Breast epithelium (tissue), 4 donors: ENCODE measurements around the gene FOXP3. TPM values are rescaled to one million over a fixed set of nuclear protein-coding genes. Genes with fewer than 3 reads are reported as not detected.
A peak's percentile ranks its signal among the peaks of the same experiment; 100 is the strongest.
"Not testable (repeated sequence)": the region's sequence is repeated elsewhere in the genome, so short reads cannot be mapped to it uniquely, and the experiment has no call there.

Source experiments
- DNase-seq, 2 donors: peaks; one replicate each; pipeline ENCODE4 v3.0.0-alpha.2; 2019; ENCODE audit warnings: low spot score in 2 of 2
- H3K27ac ChIP-seq, 2 donors: fragments of 200-600 bp; sonication (generic) in 1 of 2; one replicate each; pipeline ENCODE4 v1.5.1; 2016 to 2019; ENCODE audit warnings: mild to moderate bottlenecking in 1 of 2
- H3K27me3 ChIP-seq, 2 donors: fragments of 200-600 bp; sonication (generic) in 1 of 2; one replicate each; pipeline versions ENCODE4 v1.5.1 to v1.6.0; 2017 to 2019; ENCODE audit warnings: control low read depth in 1 of 2, mild to moderate bottlenecking in 1 of 2
- H3K36me3 ChIP-seq: fragments of 200-600 bp; one replicate; pipeline ENCODE4 v1.5.1; 2019
- H3K4me1 ChIP-seq, 2 donors: fragments of 200-600 bp; sonication (generic); one replicate each; pipeline ENCODE4 v1.5.1; 2016 to 2019; ENCODE audit warnings: control low read depth in 1 of 2
- H3K4me3 ChIP-seq, 3 donors: fragments of 200-600 bp; sonication (generic); 1 replicate in 2 of 3; 2 replicates in 1 of 3; pipeline ENCODE4 v1.5.1; 2016 to 2019; ENCODE audit warnings: mild to moderate bottlenecking in 3 of 3, moderate library complexity in 2 of 3
- H3K9me3 ChIP-seq, 2 donors: fragments of 200-600 bp; sonication (generic) in 1 of 2; one replicate each; pipeline ENCODE4 v1.5.1; 2016 to 2019; ENCODE audit warnings: control low read depth in 1 of 2
- CTCF ChIP-seq, 3 donors: fragments of 450-650 bp; IDR thresholded peaks; one replicate each; pipeline ENCODE4 v1.5.1; 2016 to 2017; ENCODE audit warnings: antibody characterized with exemption in 3 of 3, mild to moderate bottlenecking in 3 of 3, moderate library complexity in 3 of 3
- POLR2A ChIP-seq: fragments of 450-650 bp; IDR thresholded peaks from one replicate; pipeline ENCODE4 v1.6.1; 2016; ENCODE audit warnings: antibody characterized with exemption, mild to moderate bottlenecking, moderate library complexity
- POLR2AphosphoS5 ChIP-seq, 3 donors: sonication (generic); formaldehyde crosslinking; IDR thresholded peaks; one replicate each; pipeline ENCODE4 v1.6.1; 2017; ENCODE audit warnings: antibody characterized with exemption in 3 of 3
- intact Hi-C: fragments of 100-400 bp; cut with DNase I; formaldehyde crosslinking; loops from one replicate; pipeline ENCODE4 v1.15.1; 2023; ENCODE audit warnings: low total_unique reads
- total RNA-seq, 3 donors: library from RNA; depleted of rRNA; stranded (reverse); fragments of >200 nt; gene quantifications; one replicate each; pipeline ENCODE4 v1.1.0, GENCODE V29; 2016

Gene FOXP3
- total RNA-seq, 3 donors from 2014 or later, result 0.16 TPM; not detected in 2

- peak overlapping the region; percentile 45 to 72 for H3K27ac ChIP-seq
- H3K36me3 ChIP-seq, result no peaks in the 10 kb centered on the region
- no peaks in the 10 kb centered on the region for H3K9me3 ChIP-seq
- intact Hi-C loops, result no loop called here
- peak overlapping the region; percentile 35 to 63 (median 42) for H3K4me3 ChIP-seq
- peaks cover 0 to 23% of the 10 kb centered on the region in 2 donors for H3K27me3 ChIP-seq
- H3K4me1 ChIP-seq, result no peaks in the 10 kb centered on the region
- DNase-seq, result no peak
- TF ChIP-seq POLR2A (no peak), CTCF (IDR thresholded peaks at IDR 0.05) (no peak), POLR2AphosphoS5 (IDR thresholded peaks at IDR 0.05) (no peak)
These were observed 44.2 kb upstream of the FOXP3 start for GRCh38 chrX:49308604-49309269.

- intact Hi-C loops, H3K36me3 ChIP-seq, H3K27ac ChIP-seq, H3K4me3 ChIP-seq, H3K4me1 ChIP-seq, DNase-seq, H3K9me3 ChIP-seq: not testable (repeated sequence)
- H3K27me3 ChIP-seq, result peaks cover 0 to 21% of the 10 kb centered on the region in 2 donors
These were observed 43.3 kb upstream of the FOXP3 start for GRCh38 chrX:49307775-49308174.

GRCh38 chrX:49303346-49303745 lies 38.8 kb upstream of the FOXP3 start, which contains the start of gene GAGE10:
TSS of gene GAGE10 (plus strand) at chrX:49303646. CDS start at chrX:49304860, 1,214 bp downstream.
- H3K4me3 ChIP-seq, result no peak within 1 kb of the TSS
- intact Hi-C loops, result no loop called here
- TF ChIP-seq POLR2A (no peak), CTCF (IDR thresholded peaks at IDR 0.05) (no peak), POLR2AphosphoS5 (IDR thresholded peaks at IDR 0.05) (no peak)

GRCh38 chrX:49300703-49301102 lies 36.2 kb upstream of the FOXP3 start:
- Histone ChIP-seq H3K27ac (no peak overlapping the region), H3K36me3 (no peaks in the 10 kb centered on the region), H3K9me3 (no peaks in the 10 kb centered on the region), H3K27me3 (peaks cover 0 to 23% of the 10 kb centered on the region in 2 donors), H3K4me3 (no peak overlapping the region), H3K4me1 (no peaks in the 10 kb centered on the region)
- TF ChIP-seq POLR2AphosphoS5 (IDR thresholded peaks at IDR 0.05), result no peak
- TF ChIP-seq POLR2A, result no peak
- TF ChIP-seq CTCF (IDR thresholded peaks at IDR 0.05), result no peak
- intact Hi-C loops, result no loop called here
- DNase-seq, result no peak

More at GRCh38 chrX:49303346-49303745, 38.8 kb upstream of the FOXP3 start, which contains the start of gene GAGE10:
- H3K9me3 ChIP-seq, result no peaks in the 10 kb centered on the region
- no peaks in the 10 kb centered on the region for H3K4me1 ChIP-seq
- peaks cover 0 to 23% of the 10 kb centered on the region in 2 donors for H3K27me3 ChIP-seq
- no peaks in the 10 kb centered on the region for H3K36me3 ChIP-seq
- no peak within 1 kb of the TSS for H3K27ac ChIP-seq
- DNase-seq, result no peak

GRCh38 chrX:49299293-49299692 lies 34.8 kb upstream of the FOXP3 start:
- H3K9me3 ChIP-seq, H3K4me1 ChIP-seq, H3K4me3 ChIP-seq, DNase-seq, H3K36me3 ChIP-seq, intact Hi-C loops, H3K27ac ChIP-seq: not testable (repeated sequence)
- H3K27me3 ChIP-seq, result peaks cover 0 to 21% of the 10 kb centered on the region in 2 donors

GRCh38 chrX:49292400-49293362 lies 28.2 kb upstream of the FOXP3 start:
- H3K9me3 ChIP-seq, result no peaks in the 10 kb centered on the region
- H3K4me1 ChIP-seq, result no peaks in the 10 kb centered on the region
- intact Hi-C loops, result no loop called here
- TF ChIP-seq POLR2AphosphoS5 (IDR thresholded peaks at IDR 0.05) (no peak), CTCF (IDR thresholded peaks at IDR 0.05) (no peak), POLR2A (no peak)
- no peak overlapping the region for H3K4me3 ChIP-seq
- no peak overlapping the region for H3K27ac ChIP-seq
- H3K27me3 ChIP-seq, result peaks cover 0 to 27% of the 10 kb centered on the region in 2 donors
- DNase-seq, result no peak
- no peaks in the 10 kb centered on the region for H3K36me3 ChIP-seq
